ENCODE measurements around the gene LINGO4. TPM values are rescaled to one million over a fixed set of nuclear protein-coding genes. Genes with fewer than 3 reads are reported as not detected.

The LINGO4 gene
- total RNA-seq, 3 donors from 2014 or later: 0.23 to 0.54 (median 0.24) TPM

DNA sequence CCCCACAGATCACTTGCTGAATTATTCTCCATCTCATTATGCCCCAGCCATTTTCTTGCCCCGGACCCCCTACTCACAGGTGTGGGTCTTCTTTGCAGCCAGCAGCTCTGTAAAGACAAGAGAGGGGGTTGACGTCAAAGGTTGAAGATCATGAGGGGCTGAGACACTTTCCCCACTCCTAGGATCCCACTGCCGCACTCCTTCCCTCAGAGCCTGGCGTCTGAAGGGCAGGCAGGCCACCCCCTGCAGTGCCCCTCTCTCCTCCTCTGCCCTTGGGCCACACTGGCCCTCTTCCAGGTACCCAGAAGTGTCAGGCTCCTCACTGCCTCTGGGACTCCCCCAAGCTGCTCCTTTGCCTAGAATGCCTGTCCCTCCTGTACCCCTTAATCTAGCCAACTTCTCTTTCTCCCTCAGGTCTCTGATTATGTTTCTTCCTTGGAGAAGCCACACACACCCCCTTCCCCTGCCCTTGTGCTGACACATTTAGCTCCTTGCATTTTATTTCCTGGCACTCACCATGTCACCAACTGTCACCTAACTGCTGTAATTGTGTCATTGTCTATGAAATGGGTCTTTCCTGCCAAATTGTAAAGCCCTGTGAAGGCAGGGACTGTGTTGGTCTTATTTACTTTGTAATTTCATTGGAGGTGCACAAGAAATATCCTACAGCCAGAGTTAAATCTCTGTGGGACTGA lies 24.3 kb upstream of the LINGO4 start:
- no peaks in the 10 kb centered on the region for H3K9me3 ChIP-seq
- no peak for TF ChIP-seq CTCF (IDR thresholded peaks at IDR 0.05)
- H3K36me3 ChIP-seq (ENCODE audit: low read depth): no peaks in the 10 kb centered on the region
- no peak overlapping the region for H3K4me3 ChIP-seq
- ATAC-seq (no peak), DNase-seq (no peak)
- intact Hi-C loops (cut with DNase I, micrococcal nuclease): no loop called here
- H3K4me1 ChIP-seq (ENCODE audit: low read depth): peaks cover 20% of the 10 kb centered on the region

DNA sequence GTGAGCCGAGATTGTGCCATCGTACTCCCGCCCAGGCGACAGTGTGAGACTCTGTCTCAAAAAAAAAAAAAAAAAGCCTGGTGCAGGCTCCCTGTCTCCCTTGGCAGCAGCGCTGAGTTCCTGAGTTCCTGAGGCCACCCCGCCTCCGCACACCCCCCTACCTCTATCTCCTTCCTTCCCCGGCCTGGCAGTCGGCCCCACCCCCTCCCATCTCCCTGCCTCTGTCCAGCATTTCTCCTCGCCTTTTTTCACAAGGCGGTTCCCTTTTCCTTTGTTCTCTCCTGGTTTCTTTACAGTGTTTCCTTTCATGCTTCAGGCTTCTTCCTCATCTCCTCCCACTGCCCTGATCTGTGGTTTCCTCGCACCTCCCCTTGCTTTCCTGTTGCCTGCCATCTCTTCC lies 23.7 kb upstream of the LINGO4 start:
- Histone ChIP-seq H3K4me1 (ENCODE audit: low read depth) (peaks cover 20% of the 10 kb centered on the region), H3K4me3 (no peak overlapping the region), H3K9me3 (no peaks in the 10 kb centered on the region), H3K36me3 (ENCODE audit: low read depth) (no peaks in the 10 kb centered on the region)
- no peak for TF ChIP-seq CTCF (IDR thresholded peaks at IDR 0.05)
- no peak for ATAC-seq
- intact Hi-C loops (cut with DNase I, micrococcal nuclease): no loop called here
- no peak for DNase-seq

DNA sequence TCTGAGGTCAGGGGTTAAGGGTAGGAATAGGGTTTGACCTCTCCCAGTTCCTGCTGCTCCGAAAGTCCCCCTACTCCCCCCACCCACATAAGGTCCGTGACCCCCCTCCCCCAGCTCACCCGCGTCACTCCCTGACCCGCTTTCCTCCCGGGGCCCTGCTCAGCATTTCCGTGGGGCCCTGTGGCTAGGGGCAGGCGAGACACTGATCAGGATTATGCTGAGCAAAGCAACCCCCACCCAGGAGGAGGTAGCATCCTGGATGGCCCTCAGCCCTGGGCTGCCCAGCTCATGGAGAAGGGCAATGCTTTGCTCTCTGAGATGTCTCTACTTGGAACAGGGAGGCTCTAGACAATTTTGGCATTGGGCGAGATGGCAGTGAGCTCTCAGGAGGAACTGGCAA lies 22.6 kb upstream of the LINGO4 start:
- H3K36me3 ChIP-seq (ENCODE audit: low read depth): no peaks in the 10 kb centered on the region
- intact Hi-C loops (cut with DNase I, micrococcal nuclease): no loop called here
- no peak for TF ChIP-seq CTCF (IDR thresholded peaks at IDR 0.05)
- DNase-seq: no peak
- no peak overlapping the region for H3K4me3 ChIP-seq
- ATAC-seq: no peak
- no peaks in the 10 kb centered on the region for H3K9me3 ChIP-seq
- peaks cover 9% of the 10 kb centered on the region for H3K4me1 ChIP-seq (ENCODE audit: low read depth)

DNA sequence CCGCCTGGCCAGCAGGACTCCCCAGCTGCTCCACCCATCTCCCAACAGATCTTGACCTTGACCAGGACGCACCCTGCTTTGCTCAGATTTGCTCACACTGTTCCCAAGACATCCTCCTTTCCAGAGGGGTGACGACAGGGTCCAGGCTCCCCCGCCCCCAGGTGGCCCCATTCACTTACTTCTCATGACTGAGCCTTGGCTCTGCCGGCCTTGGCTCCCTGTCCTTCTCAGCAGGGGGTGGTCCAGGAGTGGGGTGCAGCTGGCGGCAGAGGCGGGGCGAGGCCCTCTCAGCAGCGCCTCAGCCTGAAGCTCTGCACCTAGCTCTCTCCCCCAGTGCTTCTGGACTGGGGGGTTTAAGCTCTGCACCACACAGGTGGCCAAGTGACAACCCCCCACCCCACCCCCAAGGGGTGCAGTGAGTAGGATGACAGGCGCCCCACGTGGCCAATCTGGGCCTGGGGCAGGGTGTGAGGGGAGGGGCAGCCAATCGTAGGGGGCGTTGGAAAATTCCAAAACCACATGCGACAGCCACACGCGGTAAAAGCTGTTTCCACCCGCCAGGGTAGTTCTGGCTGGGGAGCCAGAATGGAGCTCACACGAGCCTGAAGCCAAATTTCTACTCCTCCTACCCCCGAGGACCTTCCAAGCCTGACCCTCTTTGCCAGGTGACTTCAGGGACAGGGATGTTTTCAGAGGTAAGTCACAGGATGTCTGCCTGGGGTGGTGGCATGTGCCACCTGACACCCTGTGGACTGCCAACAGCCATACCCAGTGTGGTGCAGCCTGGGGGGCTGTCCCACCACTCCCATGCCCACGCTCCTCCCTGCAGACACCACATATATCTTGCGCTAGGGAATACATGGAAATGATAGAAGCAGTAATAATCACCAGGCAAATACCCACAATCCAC lies 20.8 kb upstream of the LINGO4 start:
- ATAC-seq: no peak
- intact Hi-C loops (cut with DNase I, micrococcal nuclease): no loop called here
- no peak for TF ChIP-seq CTCF (IDR thresholded peaks at IDR 0.05)
- H3K36me3 ChIP-seq (ENCODE audit: low read depth): no peaks in the 10 kb centered on the region
- no peaks in the 10 kb centered on the region for H3K4me1 ChIP-seq (ENCODE audit: low read depth)
- no peak for DNase-seq
- H3K4me3 ChIP-seq: no peak overlapping the region
- no peaks in the 10 kb centered on the region for H3K9me3 ChIP-seq

DNA sequence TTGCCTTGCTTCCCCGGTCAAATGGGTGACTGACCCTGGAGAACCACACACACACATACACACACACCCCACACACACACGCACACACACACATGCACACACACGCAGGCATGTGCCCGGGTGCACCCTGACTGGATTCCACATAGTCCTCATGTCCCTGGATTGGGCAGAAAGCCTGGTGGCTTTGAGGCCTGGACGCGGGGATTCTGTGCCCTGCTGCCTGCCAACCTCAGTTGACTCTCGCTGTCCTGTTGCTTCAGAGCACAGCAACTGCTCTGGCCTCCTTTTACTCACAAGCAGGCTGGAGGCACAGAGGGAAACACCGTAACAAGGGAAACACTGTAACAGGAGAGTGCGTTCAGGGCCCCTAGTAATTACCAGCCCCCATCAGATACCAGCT lies 20.0 kb upstream of the LINGO4 start:
- Histone ChIP-seq H3K9me3 (no peaks in the 10 kb centered on the region), H3K4me1 (ENCODE audit: low read depth) (no peaks in the 10 kb centered on the region), H3K36me3 (ENCODE audit: low read depth) (no peaks in the 10 kb centered on the region), H3K4me3 (no peak overlapping the region)
- TF ChIP-seq CTCF (IDR thresholded peaks at IDR 0.05): no peak
- DNase-seq (no peak), ATAC-seq (no peak)
- intact Hi-C loops (cut with DNase I, micrococcal nuclease): no loop called here
